Measurements from ENCODE around the gene CATSPERD.

The CATSPERD gene

GRCh38 chr19:5801796-5802619, 81.6 kb downstream of the CATSPERD start:
- DNase-seq, result peak in 5 of 56 donors; percentile 4 to 55 (median 26)

- no peak for DNase-seq
Observed at GRCh38 chr19:5803441-5803751, 83.0 kb downstream of the CATSPERD start.

GRCh38 chr19:5803752-5804515, 83.5 kb downstream of the CATSPERD start:
- peak in 32 of 56 donors; percentile 5 to 62 (median 28) for DNase-seq

GRCh38 chr19:5804516-5805461, 84.4 kb downstream of the CATSPERD start, which contains the start of gene NRTN:
Gene NRTN (plus strand): TSS chr19:5805067. CDS start chr19:5824166, 19,099 bp downstream.
- no peak for DNase-seq

- peak in 3 of 56 donors; percentile 4 to 13 (median 5) for DNase-seq
Observed at GRCh38 chr19:5805462-5806132, 85.2 kb downstream of the CATSPERD start.

GRCh38 chr19:5806133-5806489, 85.7 kb downstream of the CATSPERD start:
- no peak for DNase-seq

- DNase-seq, result no peak
Observed at GRCh38 chr19:5806905-5807304, 86.5 kb downstream of the CATSPERD start.

- no peak for DNase-seq
Observed at GRCh38 chr19:5808120-5808816, 87.8 kb downstream of the CATSPERD start.

GRCh38 chr19:5809053-5809452, 88.6 kb downstream of the CATSPERD start:
- no peak for DNase-seq

GRCh38 chr19:5809469-5809868, 89.0 kb downstream of the CATSPERD start:
- DNase-seq, result no peak

GRCh38 chr19:5811117-5811516, 90.7 kb downstream of the CATSPERD start:
- DNase-seq, result no peak

GRCh38 chr19:5814123-5814851, 93.8 kb downstream of the CATSPERD start:
- no peak for DNase-seq

- no peak for DNase-seq
Observed at GRCh38 chr19:5814852-5815246, 94.4 kb downstream of the CATSPERD start.

GRCh38 chr19:5817218-5817617, 96.8 kb downstream of the CATSPERD start:
- no peak for DNase-seq

- DNase-seq, result no peak
Observed at GRCh38 chr19:5818594-5818993, 98.2 kb downstream of the CATSPERD start.

GRCh38 chr19:5820785-5821184, 100.3 kb downstream of the CATSPERD start:
- DNase-seq, result no peak

- no peak for DNase-seq
Observed at GRCh38 chr19:5821521-5822180, 101.2 kb downstream of the CATSPERD start.

- no peak for DNase-seq
Observed at GRCh38 chr19:5822181-5822844, 101.9 kb downstream of the CATSPERD start.

Measured in amygdala (tissue), 56 donors.